GM19395 (cell line): ENCODE results near the gene DDX24.

ENCODE experiments used
- ATAC-seq: cut with Tn5 transposase; IDR thresholded peaks from one replicate; pipeline ENCODE4 v1.9.1; 2021; ENCODE audit warnings: mild to moderate bottlenecking, moderate library complexity; ENCODE audit not compliant: unreplicated experiment

The DDX24 gene

DNA sequence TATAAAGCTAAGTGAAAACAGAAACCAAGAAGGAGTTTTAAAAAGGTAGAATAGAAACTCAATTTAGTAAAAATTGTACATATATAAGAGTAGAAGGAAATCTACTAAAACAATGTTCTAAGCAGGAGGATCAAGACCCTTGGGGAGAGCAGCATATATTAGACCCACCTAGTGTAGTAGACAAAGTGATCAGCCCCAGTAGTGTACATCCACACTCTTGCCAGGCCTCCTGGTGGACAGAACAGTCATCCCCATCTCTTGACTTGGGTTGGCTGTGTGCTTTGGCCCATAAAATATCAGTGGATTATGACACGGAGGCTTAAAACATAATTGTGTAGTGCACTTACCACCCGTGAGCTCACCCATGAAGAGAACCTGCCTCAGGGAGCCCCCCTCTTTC lies 65.8 kb downstream of the DDX24 start:
- ATAC-seq = no peak

DNA sequence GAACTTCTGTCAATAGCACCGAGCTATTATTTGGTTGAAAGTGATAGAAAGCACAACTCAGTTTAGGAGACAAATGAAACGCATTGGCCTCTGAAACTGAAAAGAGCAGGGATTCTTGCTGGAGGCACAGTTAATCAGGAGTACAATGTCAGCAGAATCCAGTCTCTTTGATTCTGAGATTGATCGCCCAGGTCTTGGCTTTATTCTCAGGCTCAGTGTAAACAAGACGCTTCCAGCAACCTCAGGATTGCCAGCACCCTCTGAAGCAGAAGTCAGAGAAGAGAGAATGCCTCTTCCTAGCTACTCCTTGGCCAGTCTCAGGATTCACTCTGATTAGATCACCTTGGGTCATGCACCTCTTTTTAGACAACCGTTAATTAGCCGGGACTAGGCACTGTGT lies 66.6 kb downstream of the DDX24 start:
- no peak for ATAC-seq

DNA sequence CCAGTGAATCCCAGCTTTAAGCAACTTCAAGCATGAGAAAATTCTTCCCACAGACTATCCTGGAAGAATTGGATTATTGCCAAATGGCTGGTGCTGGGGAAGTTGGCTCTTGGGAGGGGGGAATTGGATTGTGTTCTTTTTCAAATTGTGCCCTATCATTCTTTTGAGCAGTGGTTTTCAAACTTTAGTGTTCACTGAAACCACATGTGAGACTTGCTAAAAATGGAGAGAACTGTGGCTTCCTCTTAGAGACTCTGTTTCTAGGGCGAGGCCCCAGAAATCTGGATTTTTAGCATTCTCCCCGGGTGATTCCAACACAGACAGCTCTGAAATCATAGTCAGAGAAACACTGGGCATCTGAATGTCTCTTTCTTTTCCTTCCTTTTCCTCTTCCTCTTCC lies 69.2 kb downstream of the DDX24 start:
- ATAC-seq = peak; percentile 43

DNA sequence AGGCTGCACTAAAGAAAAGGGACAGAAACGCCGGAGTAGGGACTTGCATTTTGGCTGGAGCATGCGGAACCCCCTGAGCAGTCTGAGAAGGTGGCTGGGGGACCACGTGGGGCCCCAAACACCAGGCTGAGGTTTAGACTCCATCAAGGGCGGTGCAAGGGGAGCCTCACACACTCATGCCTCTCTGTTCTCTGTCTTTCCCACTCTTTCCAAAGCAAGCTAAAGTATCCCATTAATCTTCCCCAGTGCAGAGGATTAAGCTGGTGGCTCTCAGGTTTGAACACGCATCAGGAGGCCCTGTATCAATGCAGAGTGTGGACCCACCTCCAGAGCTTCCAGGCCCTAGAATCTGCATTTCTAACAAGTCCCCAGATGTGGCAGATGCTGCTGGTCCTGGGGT lies 70.4 kb downstream of the DDX24 start:
- no peak for ATAC-seq

DNA sequence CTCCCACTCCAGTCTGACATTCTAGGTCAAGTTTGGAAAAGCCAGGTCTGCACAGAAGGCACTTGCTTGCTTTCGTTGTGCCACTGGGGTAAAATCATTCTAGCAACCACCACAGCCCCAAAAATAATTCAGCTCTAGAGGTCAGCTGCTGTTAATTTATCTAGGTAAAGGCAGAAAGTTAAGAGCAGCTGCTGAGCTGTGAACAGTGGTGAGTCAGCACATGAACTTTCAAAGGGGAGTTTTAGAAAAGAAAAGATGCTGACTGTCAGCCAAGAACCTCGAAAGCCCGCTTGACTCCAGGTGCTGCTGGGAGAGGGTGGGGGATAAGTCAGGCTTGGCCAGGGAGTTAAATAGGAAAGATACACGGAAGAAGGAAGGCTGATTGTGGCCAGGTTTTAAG lies 71.2 kb downstream of the DDX24 start:
- peak; percentile 59 for ATAC-seq

DNA sequence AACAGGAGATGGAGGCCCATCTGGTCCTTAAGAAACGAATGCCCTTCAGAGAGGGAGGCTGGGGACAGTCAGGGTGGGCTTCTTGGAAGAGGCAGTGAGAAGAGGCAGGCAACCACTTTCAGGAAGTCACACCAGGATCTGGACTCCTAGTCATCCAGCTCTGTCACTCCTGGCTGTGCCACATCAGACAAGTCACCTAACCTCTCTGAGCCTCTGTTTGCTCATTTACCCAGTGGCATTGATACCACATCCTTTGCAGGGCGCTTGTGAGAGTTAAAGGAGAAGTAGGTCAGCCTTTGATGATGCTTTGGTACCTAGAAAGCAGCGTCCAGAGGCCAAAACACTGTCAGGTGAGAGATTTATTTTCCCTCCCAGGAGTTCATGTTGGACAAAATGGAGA lies 72.8 kb downstream of the DDX24 start:
- no peak for ATAC-seq

DNA sequence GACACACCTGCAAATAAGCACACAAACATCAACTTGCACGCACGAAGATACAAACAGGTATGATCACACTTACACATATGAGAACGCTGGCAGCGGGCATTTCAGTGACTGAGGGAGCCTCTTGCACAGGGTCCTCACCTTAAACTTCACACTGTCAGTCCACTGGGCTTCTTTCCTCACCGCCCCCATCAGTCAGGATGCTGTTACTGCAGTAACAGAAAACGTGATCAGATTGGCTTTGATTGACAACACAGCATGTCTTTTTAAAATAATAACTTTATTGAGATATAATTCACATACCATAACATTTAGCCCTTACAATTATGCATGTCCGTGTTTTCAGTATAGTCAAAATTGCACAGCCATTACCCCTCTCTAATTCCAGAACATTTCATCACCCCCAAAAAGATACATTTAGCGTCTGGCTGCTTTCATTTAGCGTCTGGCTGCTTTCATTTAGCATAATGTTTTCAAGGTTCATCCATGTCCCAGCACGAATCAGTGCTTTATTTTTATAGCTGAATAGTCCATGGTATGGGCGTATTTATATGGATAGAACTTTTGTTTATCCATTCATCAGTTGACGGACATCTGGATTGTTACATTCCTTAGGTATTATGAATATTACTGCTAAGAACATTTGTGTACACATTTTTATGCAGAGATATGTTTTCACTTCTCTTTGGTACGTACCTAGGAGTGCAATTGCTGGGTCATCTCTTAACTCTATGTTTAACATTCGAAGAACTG lies 75.5 kb downstream of the DDX24 start:
- no peak for ATAC-seq

DNA sequence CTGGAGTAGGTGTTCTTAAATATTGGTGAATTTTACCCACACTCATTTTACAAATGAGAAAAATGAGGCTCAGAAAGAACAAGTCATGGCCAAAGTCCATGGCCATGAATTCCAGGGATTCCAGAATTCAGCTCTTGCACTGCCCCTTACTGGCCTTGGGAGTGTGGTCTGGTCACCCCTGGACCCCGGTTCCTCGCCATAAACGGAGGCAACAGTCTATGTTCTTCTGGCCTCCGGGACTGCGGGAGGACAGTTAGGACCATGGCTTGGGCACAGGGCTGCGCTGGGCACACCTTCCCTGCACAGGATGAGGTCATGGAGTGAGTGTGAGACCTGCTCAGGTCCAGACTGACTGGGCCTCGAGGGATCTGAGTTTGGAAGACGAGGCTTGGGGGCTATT lies 77.0 kb downstream of the DDX24 start:
- no peak for ATAC-seq

DNA sequence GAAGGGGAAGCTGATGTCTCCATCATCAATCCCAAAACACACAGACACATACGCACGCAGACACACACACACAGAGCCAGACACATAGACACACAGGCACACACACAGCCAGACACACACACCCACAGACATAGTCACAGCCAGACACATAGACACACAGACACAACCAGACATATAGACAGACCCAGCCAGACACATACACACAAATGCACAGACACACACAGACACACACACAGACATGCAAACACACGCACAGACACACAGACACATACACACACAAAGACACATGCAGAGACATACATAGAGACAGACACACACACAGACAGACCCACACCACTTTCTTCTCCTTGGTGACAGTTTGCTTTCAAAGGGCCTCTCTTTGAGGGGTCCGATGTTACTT lies 77.6 kb downstream of the DDX24 start:
- no peak for ATAC-seq

DNA sequence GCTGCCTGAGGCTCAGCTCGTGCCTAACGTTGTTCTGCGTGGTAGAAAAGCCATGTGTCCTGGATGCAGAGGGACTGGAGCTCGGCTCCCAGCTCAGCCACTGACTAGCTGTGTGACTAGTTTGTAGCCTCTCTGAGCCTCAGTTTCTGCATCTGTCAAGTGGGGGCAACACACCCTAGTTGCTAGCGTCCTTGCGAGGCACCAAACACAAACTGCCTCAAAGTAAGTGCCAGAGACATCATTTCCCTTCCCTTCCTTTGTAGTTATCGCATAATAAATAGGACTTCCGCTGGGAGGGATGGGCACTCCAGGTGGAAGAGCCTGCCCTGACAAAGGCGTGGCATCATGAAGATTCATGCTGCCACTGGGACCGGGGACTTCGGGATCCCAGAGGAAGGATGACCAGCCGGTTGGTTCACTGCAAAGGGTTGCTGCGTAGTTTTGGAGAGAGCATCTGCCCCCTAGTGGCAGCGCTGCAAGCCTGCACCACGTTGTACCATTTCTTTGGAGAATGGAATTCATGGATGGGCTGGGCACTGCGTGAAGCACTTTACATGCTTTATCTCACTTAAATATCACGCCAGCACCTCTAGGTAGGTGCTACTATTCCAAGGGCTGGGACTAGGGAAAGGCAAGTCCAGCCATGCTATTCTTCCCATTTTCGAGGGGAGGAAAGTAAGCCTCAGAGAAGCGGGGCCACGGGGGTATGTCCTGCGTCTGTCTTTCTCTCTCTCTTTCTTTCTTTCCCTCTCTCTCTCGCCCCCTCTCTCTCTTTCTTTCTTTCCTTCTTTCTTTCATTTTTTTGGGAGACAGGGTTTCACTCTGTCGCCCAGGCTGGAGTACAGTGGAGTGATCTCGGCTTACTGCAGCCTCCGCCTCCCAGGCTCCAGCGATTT lies 79.3 kb downstream of the DDX24 start:
- ATAC-seq = peak; percentile 75

DNA sequence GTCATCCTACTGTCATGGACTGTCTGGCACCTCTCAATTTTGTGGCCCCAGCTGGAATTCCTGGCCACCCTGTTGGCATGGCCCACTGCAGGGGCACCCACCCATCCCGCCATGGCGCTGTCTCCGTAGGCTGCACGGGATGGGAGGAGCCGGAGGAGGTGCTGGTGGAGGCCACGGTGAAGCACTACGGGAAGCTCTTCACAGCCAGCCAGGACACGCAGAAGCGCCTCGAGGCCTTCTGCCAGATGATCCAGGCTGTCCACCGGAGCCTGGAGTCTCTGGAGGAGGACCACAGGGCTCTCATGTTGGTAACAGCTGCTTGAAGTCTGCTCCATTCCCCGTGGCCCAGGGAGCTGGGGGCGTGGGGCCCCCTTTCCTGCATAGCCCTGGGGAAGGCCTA lies 80.0 kb downstream of the DDX24 start:
- ATAC-seq = peak; percentile 7

DNA sequence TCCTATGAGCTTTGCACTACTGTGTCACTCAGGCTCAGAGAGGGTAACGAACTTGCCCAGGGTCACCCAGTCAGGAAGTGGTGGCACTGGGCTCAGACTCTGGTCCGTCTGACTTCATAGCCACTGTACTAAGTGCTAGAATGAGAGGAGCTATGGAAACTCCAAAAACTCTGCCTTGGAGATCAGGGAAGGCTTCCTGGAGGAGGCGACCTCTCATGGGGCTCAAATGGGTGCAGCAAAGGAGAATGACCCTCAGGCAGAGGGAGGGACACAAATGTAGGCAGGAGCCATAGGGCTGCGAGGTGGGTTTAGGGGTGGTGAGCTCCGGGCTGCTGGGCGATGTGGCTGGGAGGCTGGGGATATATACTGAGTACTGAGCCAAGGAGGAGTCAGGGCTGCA lies 80.7 kb downstream of the DDX24 start:
- no peak for ATAC-seq

DNA sequence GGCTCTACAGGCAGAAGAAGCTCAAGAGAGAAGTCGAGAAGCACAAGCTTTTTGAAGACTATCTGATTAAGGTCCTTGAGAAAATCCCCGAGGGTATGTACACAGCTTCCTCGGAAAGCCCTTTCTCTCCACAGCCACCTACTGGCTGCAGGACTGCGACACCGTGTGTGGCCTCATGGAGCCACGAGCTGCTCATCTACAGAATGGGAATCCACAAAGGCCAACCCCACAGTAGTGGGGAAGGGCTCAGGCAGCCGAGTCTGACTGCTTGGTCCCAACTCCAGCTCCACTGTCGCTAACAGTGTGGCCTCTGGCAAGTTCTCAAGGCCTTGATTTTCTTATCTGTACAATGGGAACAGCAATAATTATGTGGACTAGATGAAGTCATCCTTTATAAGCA lies 81.4 kb downstream of the DDX24 start:
- no peak for ATAC-seq

DNA sequence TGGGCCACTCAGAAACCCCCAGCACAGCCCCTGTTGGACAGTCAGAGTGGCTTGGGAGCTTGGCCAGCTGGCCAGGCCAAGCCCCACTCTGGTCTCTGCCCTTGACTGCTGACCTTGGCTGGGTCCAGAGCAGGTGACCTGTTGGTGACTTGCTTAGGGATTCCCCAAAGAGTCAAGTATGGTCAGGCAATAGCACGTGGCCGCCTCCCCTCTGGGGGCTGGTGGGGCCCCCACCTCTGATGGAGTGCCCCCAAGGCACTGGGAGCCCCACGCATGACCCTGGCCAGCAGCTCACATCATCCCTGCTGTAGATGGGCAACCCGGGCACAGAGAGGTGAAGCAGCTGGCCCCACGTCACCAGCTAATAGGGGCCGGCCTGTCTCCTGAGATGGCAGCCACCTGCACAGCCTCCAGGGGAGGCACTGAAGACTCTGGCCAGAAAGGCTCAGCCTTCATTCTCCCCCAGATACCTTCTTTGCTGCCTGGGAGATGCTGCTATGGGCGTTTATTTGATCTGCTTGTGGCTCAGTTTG lies 82.1 kb downstream of the DDX24 start:
- ATAC-seq = no peak
